ENCODE data around the gene ELL.

DNA sequence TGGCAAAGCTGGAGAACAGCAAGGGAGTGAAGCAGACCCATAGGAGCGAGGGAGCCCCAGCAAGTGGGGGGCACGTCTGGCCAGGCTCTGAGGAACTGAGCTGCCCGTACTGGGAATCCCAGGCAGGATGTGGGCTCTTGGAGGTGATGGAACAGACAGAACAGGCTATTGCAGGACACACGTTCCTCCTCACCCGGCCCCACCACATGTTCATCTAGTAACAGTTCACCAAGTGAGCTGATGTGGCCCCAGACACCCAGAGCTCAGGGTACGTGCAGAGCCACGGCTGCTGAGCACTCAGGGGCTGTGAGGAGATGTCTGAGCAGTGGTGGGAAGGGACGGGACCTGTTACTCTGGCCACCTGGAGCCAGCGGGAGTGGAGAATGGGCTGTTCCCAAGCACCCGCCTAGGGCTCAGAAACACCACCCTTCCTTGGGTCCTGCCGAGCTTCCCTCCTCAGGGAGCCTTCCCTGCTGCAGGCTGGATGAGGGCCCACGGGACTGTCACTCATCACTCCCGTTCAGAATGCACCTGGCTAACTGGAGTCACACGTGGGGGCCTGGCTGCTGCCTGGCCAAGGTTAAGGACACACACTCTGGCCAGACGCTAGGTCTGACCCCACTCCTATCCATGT, 18.4 kb downstream of the ELL start:
- TF ChIP-seq, protein P1, sequence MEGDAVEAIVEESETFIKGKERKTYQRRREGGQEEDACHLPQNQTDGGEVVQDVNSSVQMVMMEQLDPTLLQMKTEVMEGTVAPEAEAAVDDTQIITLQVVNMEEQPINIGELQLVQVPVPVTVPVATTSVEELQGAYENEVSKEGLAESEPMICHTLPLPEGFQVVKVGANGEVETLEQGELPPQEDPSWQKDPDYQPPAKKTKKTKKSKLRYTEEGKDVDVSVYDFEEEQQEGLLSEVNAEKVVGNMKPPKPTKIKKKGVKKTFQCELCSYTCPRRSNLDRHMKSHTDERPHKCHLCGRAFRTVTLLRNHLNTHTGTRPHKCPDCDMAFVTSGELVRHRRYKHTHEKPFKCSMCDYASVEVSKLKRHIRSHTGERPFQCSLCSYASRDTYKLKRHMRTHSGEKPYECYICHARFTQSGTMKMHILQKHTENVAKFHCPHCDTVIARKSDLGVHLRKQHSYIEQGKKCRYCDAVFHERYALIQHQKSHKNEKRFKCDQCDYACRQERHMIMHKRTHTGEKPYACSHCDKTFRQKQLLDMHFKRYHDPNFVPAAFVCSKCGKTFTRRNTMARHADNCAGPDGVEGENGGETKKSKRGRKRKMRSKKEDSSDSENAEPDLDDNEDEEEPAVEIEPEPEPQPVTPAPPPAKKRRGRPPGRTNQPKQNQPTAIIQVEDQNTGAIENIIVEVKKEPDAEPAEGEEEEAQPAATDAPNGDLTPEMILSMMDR (IDR thresholded peaks at IDR 0.05): no peak
- TF ChIP-seq EP300 (IDR thresholded peaks at IDR 0.05) (no peak), POLR2AphosphoS5 (IDR thresholded peaks at IDR 0.05) (no peak), POLR2A (IDR thresholded peaks at IDR 0.05) (no peak)
